NCI-H146 treated with DMSO at 0.1 percent for 48 hours (cell line): ENCODE results near the gene SEMA3C.
"Not testable (repeated sequence)": the region's sequence is repeated elsewhere in the genome, so short reads cannot be mapped to it uniquely, and the experiment has no call there.

Source experiments
- DNase-seq: peaks from one replicate; lab custom pipeline; 2025; ENCODE audit not compliant: unreplicated experiment; lab: John Stamatoyannopoulos, UW

SEMA3C gene

GRCh38 chr7:80929619-80930018, 10.8 kb upstream of the SEMA3C start:
- no peak for DNase-seq

- not testable (repeated sequence) for DNase-seq
These were observed 8.1 kb upstream of the SEMA3C start for GRCh38 chr7:80926955-80927354.

GRCh38 chr7:80924090-80924489, 5.2 kb upstream of the SEMA3C start:
- no peak for DNase-seq

GRCh38 chr7:80923211-80923612, 4.4 kb upstream of the SEMA3C start:
- no peak for DNase-seq

- no peak for DNase-seq
These were observed 3.6 kb upstream of the SEMA3C start for GRCh38 chr7:80922253-80923049.

- DNase-seq = no peak
These were observed 2.3 kb upstream of the SEMA3C start for GRCh38 chr7:80921130-80921529.

- no peak for DNase-seq
These were observed 452 bp downstream of the SEMA3C start for GRCh38 chr7:80918399-80918798.

- no peak for DNase-seq
These were observed 1.8 kb downstream of the SEMA3C start for GRCh38 chr7:80916770-80917741.

- DNase-seq = no peak
These were observed 8.6 kb downstream of the SEMA3C start for GRCh38 chr7:80910228-80910627.

- no peak for DNase-seq
These were observed 10.5 kb downstream of the SEMA3C start for GRCh38 chr7:80908360-80908797.

GRCh38 chr7:80907612-80908011, 11.2 kb downstream of the SEMA3C start:
- no peak for DNase-seq

GRCh38 chr7:80907141-80907601, 11.7 kb downstream of the SEMA3C start:
- DNase-seq = no peak

GRCh38 chr7:80905334-80905733, 13.5 kb downstream of the SEMA3C start:
- no peak for DNase-seq

- no peak for DNase-seq
These were observed 16.0 kb downstream of the SEMA3C start for GRCh38 chr7:80902716-80903308.

- no peak for DNase-seq
These were observed 16.8 kb downstream of the SEMA3C start for GRCh38 chr7:80902019-80902418.

- DNase-seq = no peak
These were observed 18.0 kb downstream of the SEMA3C start for GRCh38 chr7:80900583-80901576.

GRCh38 chr7:80896906-80897598, 21.8 kb downstream of the SEMA3C start:
- DNase-seq = no peak

- DNase-seq = no peak
These were observed 23.8 kb downstream of the SEMA3C start for GRCh38 chr7:80895056-80895455.

- no peak for DNase-seq
These were observed 27.6 kb downstream of the SEMA3C start for GRCh38 chr7:80891259-80891544.
